Astrocyte (in vitro differentiated cells and primary cell): ENCODE measurements around the gene CCDC194. TPM values are rescaled to one million over a fixed set of nuclear protein-coding genes. Genes with fewer than 3 reads are reported as not detected.
A peak's percentile ranks its signal among the peaks of the same experiment; 100 is the strongest.

ENCODE experiments used
- DNase-seq: peaks from one replicate; pipeline ENCODE4 v3.0.0-alpha.2; 2010; ENCODE audit warnings: low read depth
- FAIRE-seq: peaks from 2 replicates; lab custom pipeline; 2011; peaks lifted over from hg19 to GRCh38; lab: Jason Lieb, UNC
- H2AFZ ChIP-seq: 2 replicates; pipeline ENCODE4 v1.6.0; 2012; ENCODE audit warnings: low read depth, low read length, inconsistent platforms
- H3K27ac ChIP-seq: 2 replicates; pipeline ENCODE4 v1.5.1; 2011; ENCODE audit warnings: low read depth, low read length, inconsistent platforms
- H3K27me3 ChIP-seq: 2 replicates; pipeline ENCODE4 v1.6.0; 2011; ENCODE audit warnings: low read length, inconsistent platforms; ENCODE audit not compliant: insufficient read depth
- H3K36me3 ChIP-seq: 2 replicates; pipeline ENCODE4 v1.5.1; 2011; ENCODE audit warnings: low read length, inconsistent platforms; ENCODE audit not compliant: insufficient read depth
- H3K4me1 ChIP-seq: 2 replicates; pipeline ENCODE4 v1.5.1; 2011; ENCODE audit warnings: low read length, inconsistent platforms; ENCODE audit not compliant: insufficient read depth
- H3K4me2 ChIP-seq: 2 replicates; pipeline ENCODE4 v1.6.0; 2012; ENCODE audit warnings: low read length, inconsistent platforms
- H3K4me3 ChIP-seq: 2 replicates; pipeline ENCODE4 v1.5.1; 2011; ENCODE audit warnings: low read depth, mild to moderate bottlenecking, low read length, inconsistent platforms; ENCODE audit not compliant: insufficient read depth
- H3K79me2 ChIP-seq: 2 replicates; pipeline ENCODE4 v1.6.0; 2012; ENCODE audit warnings: mild to moderate bottlenecking, low read length, inconsistent platforms; ENCODE audit not compliant: insufficient read depth
- H3K9ac ChIP-seq: 2 replicates; pipeline ENCODE4 v1.6.0; 2012; ENCODE audit warnings: mild to moderate bottlenecking, low read length, inconsistent platforms
- H3K9me3 ChIP-seq: 2 replicates; pipeline ENCODE4 v1.5.1; 2012; ENCODE audit warnings: low read depth, mild to moderate bottlenecking, low read length, inconsistent platforms; ENCODE audit not compliant: insufficient read depth
- H4K20me1 ChIP-seq: 2 replicates; pipeline ENCODE4 v1.6.0; 2012; ENCODE audit warnings: low read length, inconsistent platforms; ENCODE audit not compliant: insufficient read depth
- H3K27ac Mint-ChIP-seq: one replicate; pipeline ENCODE4 v1.8.0; 2021; ENCODE audit warnings: mild to moderate bottlenecking, mixed read lengths; ENCODE audit not compliant: unreplicated experiment
- H3K27me3 Mint-ChIP-seq: one replicate; pipeline ENCODE4 v1.8.0; 2021; ENCODE audit warnings: low read depth, mixed read lengths; ENCODE audit not compliant: unreplicated experiment
- H3K36me3 Mint-ChIP-seq: one replicate; pipeline ENCODE4 v1.8.0; 2021; ENCODE audit warnings: low read depth, mixed read lengths; ENCODE audit not compliant: unreplicated experiment
- H3K4me1 Mint-ChIP-seq: one replicate; pipeline ENCODE4 v1.8.0; 2021; ENCODE audit warnings: low read depth, mixed read lengths; ENCODE audit not compliant: unreplicated experiment
- H3K4me3 Mint-ChIP-seq: one replicate; pipeline ENCODE4 v1.8.0; 2021; ENCODE audit warnings: mild to moderate bottlenecking, moderate library complexity, mixed read lengths; ENCODE audit not compliant: unreplicated experiment
- H3K9me3 Mint-ChIP-seq: one replicate; pipeline ENCODE4 v1.8.0; 2021; ENCODE audit warnings: mild to moderate bottlenecking, mixed read lengths; ENCODE audit not compliant: unreplicated experiment
- EZH2 ChIP-seq: IDR thresholded peaks from 2 replicates; pipeline ENCODE4 v1.6.1; 2012; ENCODE audit warnings: mild to moderate bottlenecking, low read length, inconsistent platforms; ENCODE audit not compliant: insufficient read depth
- total RNA-seq: library from RNA; stranded (reverse); gene quantifications from 2 replicates; pipeline ENCODE4 v1.2.1, GENCODE V29; 2021
- TF ChIP-seq, protein P1 (sequence below): IDR thresholded peaks from 2 replicates; pipeline ENCODE4 v1.5.1; 2011; ENCODE audit warnings: low read depth, mild to moderate bottlenecking, inconsistent platforms, low read length, moderate library complexity; ENCODE audit not compliant: insufficient read depth

The CCDC194 gene
- total RNA-seq, 1 donor from 2014 or later: 14.1 TPM

DNA sequence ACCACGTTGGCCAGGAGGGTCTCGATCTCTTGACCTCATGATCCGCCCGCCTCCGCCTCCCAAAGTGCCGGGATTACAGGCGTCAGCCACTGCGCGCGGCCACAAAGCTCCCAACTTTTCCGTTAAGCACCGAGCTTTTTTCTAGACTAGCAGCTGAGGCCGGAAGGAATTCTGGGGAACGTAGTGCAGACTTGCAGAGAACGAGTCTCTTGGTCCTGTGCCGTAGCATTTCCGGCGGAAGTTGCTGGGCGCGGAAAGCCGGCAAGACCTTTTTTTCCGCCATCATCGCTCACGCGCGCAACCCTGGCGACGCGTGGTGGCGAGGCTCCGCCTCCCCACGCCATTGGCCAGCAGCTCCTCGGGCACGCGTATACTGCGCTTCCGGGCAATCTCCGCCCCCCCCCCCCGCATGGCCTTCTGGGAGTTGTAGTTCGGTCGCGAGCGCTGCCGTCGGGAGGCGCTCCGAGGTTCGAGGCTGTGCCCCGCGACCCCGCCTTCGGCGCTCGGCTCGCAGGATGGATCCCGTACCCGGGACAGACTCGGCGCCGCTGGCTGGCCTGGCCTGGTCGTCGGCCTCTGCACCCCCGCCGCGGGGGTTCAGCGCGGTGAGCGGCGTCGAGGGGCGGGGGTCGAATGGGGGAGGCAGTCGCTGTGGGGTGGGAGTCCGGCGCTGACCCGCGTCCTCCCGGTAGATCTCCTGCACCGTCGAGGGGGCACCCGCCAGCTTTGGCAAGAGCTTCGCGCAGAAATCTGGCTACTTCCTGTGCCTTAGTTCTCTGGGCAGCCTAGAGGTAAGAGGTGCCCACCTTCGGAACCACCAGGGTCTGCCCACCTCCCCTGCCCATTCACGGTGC, 25.9 kb upstream of the CCDC194 start, which contains the start of gene MVB12A:
Gene MVB12A (plus strand): TSS at position 427 of the 854 bp plus-strand sequence. CDS start 89 bp downstream, at position 516.
- Mint-ChIP-seq H3K4me1 (peaks cover 1% of the 10 kb centered on the region), H3K27ac (peak within 1 kb of the TSS; percentile 95), H3K4me3 (peak within 1 kb of the TSS; percentile 89), H3K27me3 (no peaks in the 10 kb centered on the region), H3K9me3 (no peaks in the 10 kb centered on the region), H3K36me3 (peaks cover 12% of the 10 kb centered on the region)
- TF ChIP-seq EZH2: no peak
- TF ChIP-seq, protein P1, sequence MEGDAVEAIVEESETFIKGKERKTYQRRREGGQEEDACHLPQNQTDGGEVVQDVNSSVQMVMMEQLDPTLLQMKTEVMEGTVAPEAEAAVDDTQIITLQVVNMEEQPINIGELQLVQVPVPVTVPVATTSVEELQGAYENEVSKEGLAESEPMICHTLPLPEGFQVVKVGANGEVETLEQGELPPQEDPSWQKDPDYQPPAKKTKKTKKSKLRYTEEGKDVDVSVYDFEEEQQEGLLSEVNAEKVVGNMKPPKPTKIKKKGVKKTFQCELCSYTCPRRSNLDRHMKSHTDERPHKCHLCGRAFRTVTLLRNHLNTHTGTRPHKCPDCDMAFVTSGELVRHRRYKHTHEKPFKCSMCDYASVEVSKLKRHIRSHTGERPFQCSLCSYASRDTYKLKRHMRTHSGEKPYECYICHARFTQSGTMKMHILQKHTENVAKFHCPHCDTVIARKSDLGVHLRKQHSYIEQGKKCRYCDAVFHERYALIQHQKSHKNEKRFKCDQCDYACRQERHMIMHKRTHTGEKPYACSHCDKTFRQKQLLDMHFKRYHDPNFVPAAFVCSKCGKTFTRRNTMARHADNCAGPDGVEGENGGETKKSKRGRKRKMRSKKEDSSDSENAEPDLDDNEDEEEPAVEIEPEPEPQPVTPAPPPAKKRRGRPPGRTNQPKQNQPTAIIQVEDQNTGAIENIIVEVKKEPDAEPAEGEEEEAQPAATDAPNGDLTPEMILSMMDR: no peak
- Histone ChIP-seq H3K27ac (peak within 1 kb of the TSS; percentile 40), H3K4me2 (peak within 1 kb of the TSS; percentile 91), H3K9ac (peak within 1 kb of the TSS; percentile 76), H3K9me3 (no peaks in the 10 kb centered on the region), H4K20me1 (no peaks in the 10 kb centered on the region), H3K79me2 (peaks cover 6% of the 10 kb centered on the region), H3K4me3 (peak within 1 kb of the TSS; percentile 75), H2AFZ (peak within 1 kb of the TSS; percentile 97), H3K4me1 (peaks cover 4% of the 10 kb centered on the region), H3K27me3 (peaks cover 10% of the 10 kb centered on the region), H3K36me3 (no peaks in the 10 kb centered on the region)
- FAIRE-seq (peak; percentile 65), DNase-seq (peak; percentile 98)

DNA sequence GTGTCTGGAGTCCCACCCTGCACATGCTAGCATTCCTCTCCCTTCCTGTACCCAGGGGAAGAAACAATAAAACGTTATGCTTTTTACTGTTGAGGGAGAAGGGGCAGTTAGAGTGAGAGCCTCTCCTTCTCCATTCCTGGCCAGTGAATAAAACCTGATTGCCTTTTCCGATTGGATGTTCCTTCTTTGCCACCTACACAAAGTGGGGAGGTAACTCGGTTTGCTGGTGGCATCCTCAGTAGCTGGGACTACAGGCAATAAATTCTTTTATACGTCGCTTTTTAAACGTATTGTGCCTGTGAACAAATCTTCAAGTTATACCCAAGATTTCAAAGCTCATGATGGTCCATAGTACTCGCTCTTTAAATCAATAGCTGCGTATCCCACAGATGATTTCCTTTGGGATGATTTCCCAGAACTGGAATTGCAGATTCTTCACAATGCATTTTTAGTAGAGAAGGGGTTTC, 25.2 kb upstream of the CCDC194 start:
- H3K27me3 ChIP-seq: peaks cover 14% of the 10 kb centered on the region
- Mint-ChIP-seq H3K9me3 (no peaks in the 10 kb centered on the region), H3K27me3 (no peaks in the 10 kb centered on the region), H3K36me3 (peaks cover 13% of the 10 kb centered on the region), H3K4me1 (peaks cover 1% of the 10 kb centered on the region), H3K27ac (peak overlapping the region; percentile 95), H3K4me3 (peak overlapping the region; percentile 89)
- FAIRE-seq: no peak
- H3K27ac ChIP-seq: peak overlapping the region; percentile 40
- peaks cover 4% of the 10 kb centered on the region for H3K4me1 ChIP-seq
- no peaks in the 10 kb centered on the region for H4K20me1 ChIP-seq
- TF ChIP-seq, protein P1: no peak
- no peak for TF ChIP-seq EZH2
- no peak for DNase-seq
- peak overlapping the region; percentile 72 for H3K9ac ChIP-seq
- H3K4me3 ChIP-seq: peak overlapping the region; percentile 60
- no peaks in the 10 kb centered on the region for H3K9me3 ChIP-seq
- peak overlapping the region; percentile 91 for H3K4me2 ChIP-seq
- H3K36me3 ChIP-seq: no peaks in the 10 kb centered on the region
- H2AFZ ChIP-seq: peak overlapping the region; percentile 83
- peaks cover 6% of the 10 kb centered on the region for H3K79me2 ChIP-seq

DNA sequence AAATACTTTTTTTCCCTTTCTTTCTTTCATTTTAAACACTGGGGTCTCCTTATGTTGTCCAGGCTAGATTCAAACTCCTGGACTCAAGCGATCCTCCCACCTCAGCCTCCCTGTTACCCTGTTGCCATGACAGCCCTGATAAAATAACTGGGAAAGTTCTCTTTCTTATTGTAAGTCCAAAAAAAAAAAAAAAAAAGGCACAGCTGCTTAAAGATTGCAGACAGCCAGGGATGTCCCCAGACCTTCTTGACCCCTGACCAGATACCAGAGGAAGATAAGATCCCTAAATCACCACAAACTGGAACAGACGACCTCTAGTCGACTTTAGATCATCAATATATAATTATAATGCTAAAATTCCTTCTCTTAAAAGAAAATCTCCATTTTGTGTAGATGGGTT, 24.7 kb upstream of the CCDC194 start:
- no peak overlapping the region for H3K4me3 ChIP-seq
- no peaks in the 10 kb centered on the region for H4K20me1 ChIP-seq
- TF ChIP-seq EZH2: no peak
- TF ChIP-seq, protein P1: no peak
- Mint-ChIP-seq H3K4me3 (peak overlapping the region; percentile 89), H3K9me3 (no peaks in the 10 kb centered on the region), H3K27ac (peak overlapping the region; percentile 95), H3K36me3 (peaks cover 12% of the 10 kb centered on the region), H3K27me3 (no peaks in the 10 kb centered on the region), H3K4me1 (peaks cover 1% of the 10 kb centered on the region)
- H3K27me3 ChIP-seq: peaks cover 17% of the 10 kb centered on the region
- no peak overlapping the region for H2AFZ ChIP-seq
- H3K4me1 ChIP-seq: peaks cover 4% of the 10 kb centered on the region
- H3K9me3 ChIP-seq: no peaks in the 10 kb centered on the region
- H3K4me2 ChIP-seq: peak overlapping the region; percentile 91
- FAIRE-seq (no peak), DNase-seq (no peak)
- H3K79me2 ChIP-seq: peaks cover 6% of the 10 kb centered on the region
- no peak overlapping the region for H3K27ac ChIP-seq
- H3K36me3 ChIP-seq: no peaks in the 10 kb centered on the region
- no peak overlapping the region for H3K9ac ChIP-seq
